Activated T-cell treated with anti-CD3 and anti-CD28 coated beads for 48 hours (primary cell): ENCODE data around the gene DOCK3.
"Not testable (repeated sequence)": the region's sequence is repeated elsewhere in the genome, so short reads cannot be mapped to it uniquely, and the experiment has no call there.

ENCODE experiments used
- DNase-seq: peaks from one replicate; pipeline ENCODE4 v3.0.0-alpha.2; 2020; ENCODE audit warnings: low read depth

The DOCK3 gene

DNA sequence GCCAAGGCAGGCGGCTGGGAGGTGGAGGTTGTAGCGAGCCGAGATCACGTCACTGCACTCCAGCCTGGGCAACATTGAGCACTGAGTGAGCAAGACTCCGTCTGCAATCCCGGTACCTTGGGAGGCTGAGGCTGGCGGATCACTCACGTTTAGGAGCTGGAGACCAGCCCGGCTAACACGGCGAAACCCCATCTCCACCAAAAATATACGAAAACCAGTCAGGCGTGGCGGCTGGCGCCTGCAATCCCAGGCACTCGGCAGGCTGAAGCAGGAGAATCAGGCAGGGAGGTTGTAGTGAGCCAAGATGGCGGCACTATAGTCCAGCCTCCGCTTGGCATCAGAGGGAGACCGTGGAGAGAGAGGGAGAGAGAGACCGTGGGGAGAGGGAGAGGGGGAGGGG, 129.6 kb downstream of the DOCK3 start:
- DNase-seq, result not testable (repeated sequence)

DNA sequence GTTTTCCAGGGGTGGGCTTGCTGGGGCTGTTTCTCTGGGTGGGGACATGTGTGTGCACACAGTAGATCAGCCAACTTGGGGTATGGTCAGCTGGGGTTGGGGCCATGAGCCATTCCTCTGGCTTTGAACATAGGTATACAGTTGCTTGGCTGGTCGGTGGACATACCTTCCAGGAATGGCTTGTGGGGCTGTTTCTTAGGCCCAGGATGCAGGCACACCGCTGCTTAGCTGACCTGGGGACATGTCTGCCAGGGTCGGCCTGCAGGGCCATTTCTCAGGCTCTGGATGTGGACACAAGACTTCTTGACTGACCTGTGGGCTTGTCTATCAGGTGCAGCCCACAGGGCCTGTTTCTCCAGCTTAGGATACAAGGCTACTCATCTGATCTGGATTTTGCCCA, 130.6 kb downstream of the DOCK3 start:
- DNase-seq, result no peak

DNA sequence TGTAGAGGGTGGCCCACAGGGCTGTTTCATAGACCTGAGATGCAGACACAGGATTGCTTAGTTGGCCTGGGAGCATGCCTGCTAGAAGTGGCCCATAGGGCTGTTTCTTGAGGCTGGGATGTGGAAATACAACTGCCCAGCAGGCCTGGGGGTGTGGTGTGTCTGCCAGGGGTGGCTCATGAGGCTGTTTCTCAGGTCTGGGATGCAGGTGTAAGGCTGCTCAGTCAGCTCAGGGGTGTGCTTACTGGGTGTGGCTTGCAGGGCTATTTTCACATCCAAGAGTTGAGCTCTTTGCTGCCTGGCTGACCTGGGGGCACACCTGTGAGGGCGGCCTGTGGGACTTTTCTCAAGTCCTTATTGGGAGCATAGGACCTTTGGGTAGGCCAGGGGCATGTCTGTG, 131.3 kb downstream of the DOCK3 start:
- DNase-seq, result no peak

DNA sequence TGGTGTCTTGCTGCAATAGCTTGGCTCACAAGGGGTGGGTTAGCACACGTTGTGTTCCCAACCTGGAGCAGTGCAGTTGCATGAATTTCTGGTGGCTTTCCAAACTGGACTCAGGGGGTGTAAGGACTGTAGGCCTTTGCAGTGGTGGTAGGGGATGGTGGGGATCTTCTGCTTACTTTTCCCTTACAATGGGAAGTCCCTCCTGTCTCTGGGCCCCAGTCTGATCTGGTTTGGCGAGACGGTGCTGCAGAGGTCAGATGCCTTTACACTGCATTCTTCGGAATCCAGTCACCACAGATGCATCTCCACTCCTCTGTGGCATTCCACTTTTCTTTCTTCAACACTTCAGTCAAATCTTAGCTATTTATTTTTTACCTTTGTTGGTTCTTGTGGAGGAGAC, 132.1 kb downstream of the DOCK3 start:
- no peak for DNase-seq

DNA sequence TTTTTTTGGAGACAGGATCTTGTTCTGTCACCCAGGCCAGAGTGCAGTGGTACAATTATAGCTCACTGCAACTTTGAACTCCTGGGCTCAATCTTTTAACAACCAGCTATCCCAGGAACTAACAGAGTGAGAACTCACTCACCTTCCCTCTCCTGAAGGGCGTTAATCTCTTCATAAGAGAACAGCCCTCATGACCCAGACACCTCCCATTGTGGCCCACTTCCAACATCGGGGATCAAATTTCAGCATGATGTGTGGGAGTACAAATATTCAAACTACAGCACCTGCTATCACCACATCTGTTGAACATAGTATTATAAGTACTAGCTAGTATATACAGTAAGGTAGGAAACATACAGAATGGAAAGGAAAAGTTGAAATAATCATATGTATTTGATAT, 132.5 kb downstream of the DOCK3 start:
- DNase-seq, result no peak

DNA sequence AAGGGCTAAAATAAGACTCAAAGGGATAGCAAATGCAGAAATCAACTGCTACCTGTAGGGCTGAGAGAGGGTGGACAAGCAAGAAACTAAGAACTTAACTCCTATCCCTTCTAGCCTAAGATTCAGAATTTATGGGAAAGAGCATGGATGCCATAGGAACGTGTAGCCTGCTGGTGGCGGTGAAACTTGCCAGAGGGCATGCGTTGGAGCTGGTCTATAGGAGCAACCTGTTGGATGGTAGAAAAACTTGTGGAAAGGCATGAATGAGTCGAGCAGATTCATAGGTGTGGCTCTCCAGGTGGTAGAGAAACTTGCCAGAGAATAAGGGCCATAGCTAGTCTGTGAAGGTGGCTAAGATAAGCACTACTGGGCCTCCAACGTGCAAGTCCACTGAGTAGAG, 137.2 kb downstream of the DOCK3 start:
- no peak for DNase-seq

DNA sequence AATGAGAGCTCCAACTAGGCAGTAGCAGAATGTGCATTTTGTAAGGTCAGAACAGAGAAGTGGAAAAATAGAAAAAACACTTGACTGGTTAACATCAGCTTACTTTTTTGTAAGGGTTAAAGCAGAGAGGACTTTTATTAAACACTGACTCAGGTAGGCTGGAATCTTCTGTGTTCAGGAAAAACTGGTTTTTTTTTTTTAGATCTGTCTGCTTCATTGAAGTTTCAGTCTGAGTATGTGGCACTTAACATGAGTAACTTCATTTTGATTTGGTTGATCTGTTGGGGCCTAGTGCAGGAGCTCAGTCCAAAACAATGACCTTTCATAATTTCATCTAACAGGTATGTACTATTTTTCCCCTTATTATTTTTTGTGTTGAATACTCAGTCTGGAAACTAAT, 141.1 kb downstream of the DOCK3 start:
- DNase-seq, result no peak

DNA sequence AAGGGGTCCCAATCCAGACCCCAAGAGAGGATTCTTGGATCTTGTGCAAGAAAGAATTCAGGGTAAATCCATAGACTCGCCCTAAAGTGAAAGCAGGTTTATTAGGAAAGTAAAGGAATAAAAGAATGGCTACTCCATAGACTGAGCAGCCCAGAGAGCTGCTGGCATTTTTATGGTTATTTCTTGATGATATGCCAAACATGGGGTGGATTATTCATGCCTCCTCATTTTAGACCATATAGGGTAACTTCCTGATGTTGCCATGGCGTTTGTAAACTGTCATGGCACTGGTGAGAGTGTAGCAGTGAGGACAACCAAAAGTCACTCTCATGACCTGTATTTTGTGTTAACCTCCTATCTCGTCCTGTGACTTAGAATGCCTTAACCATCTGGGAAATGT, 142.2 kb downstream of the DOCK3 start:
- DNase-seq, result no peak

DNA sequence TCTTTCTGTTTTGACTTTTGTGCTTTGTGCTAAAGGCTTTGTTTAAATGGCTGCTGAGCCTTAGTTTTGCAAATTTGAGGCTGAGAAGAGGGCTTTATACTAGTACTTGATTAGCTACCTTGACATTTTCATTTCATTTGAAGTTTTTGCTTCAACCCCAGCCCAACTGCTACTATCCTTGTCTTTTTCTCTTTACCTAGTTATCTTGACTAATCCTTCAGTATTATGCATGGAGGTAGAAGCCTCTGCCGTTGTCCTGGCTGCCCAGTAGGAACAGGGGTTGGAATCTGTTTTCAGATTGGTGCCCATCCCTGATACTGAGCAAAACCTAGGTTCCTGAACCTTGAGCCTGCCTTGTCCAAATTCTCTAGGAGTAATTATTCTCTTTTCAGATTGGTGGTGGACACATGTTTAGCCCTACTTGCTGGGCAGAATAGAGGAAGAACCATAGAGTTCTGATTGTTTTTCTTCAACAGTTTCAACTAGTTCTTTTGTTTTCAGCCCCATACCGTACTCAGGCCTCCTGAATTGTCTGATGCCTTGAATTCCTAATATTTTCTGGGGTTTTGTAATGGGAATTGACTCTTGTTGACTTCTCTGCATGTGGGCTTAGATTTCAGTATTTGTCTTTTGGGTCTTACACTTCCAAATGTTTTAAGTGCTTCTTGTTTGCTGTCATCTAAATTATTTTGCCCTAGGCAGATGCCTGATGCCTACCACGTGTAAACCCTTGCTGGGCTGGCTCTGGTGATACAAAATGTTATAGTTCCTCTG, 143.2 kb downstream of the DOCK3 start:
- no peak for DNase-seq

DNA sequence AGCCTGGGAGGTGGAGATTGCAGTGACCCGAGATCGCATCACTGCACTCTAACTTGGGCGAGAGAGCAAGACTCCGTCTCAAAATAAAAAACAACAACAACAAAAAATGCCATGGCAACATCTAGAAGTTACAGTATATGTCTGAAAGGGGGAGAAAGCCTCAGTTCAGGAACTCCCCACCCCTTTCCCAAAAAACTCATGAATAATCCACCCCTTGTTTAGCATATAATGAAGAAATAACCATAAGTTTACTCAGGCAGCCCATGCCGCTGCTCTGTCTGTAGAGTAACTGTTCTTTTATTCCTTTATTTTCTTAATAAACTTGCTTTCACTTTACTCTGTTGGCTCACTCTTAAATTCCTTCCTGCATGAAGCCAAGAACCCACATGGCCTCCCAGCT, 145.2 kb downstream of the DOCK3 start:
- no peak for DNase-seq

DNA sequence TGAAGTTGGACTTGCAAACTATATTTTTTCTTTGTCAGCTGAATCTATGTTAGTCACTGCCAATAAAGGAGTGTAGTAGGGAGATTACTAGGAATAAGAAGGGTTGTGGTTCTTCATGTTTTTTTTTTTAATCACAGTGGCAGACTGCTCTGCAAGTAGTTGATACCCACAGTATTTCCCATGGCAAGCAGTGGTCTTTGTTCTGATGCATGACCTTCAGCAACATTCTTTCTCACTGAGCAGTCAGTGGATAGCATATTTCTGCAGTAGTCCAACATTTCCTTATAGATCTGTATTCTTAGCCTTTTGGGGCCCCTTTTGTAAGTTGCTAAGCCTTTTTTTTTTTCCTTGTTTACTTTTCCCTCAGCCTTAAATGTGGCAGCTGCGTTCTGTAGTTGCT, 151.1 kb downstream of the DOCK3 start:
- no peak for DNase-seq

DNA sequence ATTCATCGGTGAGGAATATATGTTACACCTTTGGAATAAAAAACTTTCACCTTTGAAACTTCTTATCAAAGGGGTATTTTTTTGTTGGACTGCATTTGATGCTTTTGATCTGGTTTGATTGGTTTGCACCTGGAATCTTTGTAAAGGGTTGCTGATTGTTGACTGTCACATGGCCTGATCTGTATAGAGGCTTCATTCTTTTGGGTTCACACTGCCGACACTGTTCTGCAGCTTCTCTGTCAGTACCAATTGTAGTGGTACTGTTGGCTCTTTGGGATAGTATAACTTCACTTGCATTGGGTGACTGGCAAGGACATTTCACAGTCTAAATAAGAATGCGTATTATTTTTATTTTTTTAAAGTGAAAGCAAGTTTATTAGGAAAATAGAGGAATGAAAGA, 155.7 kb downstream of the DOCK3 start:
- DNase-seq, result no peak

DNA sequence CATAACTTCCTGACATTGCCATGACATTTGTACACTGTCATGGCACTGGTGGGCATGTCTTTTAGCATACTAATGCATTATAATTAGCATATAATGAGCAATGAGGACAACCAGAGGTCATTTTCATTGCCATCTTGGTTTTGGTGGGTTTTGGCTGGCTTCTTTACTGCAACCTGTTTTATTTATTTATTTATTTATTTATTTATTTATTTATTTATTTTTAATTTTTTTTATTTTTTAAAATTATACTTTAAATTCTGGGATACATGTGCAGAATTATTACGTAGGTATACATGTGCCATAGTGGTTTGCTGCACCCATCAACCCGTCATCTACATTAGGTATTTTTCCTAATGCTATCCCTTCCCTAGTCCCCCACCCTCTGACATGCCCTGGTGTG, 156.3 kb downstream of the DOCK3 start:
- DNase-seq, result not testable (repeated sequence)

DNA sequence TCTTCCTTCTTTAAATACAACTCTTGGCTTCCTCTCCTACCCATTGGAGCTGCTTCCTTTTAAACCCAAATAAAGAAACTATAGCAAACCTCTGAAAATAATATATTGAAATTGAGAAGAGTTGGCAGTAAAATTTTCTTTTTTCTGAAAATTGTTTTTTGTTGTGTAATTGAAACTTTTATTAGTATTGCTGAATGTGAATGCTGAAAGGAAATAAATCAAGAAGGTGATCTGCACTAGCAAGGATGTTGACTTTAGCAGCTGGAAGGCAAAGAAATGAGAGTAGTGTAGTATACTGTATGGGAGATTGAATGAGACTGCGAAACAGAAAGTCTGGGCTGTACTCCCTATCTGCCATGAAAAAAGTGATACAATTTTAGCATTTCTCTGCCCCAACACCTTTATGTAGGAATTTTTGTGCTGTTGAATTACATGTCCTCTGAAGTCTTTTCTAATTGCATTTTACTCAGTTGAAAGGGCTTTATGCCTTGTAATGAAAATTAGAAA, 166.3 kb downstream of the DOCK3 start:
- DNase-seq, result no peak

DNA sequence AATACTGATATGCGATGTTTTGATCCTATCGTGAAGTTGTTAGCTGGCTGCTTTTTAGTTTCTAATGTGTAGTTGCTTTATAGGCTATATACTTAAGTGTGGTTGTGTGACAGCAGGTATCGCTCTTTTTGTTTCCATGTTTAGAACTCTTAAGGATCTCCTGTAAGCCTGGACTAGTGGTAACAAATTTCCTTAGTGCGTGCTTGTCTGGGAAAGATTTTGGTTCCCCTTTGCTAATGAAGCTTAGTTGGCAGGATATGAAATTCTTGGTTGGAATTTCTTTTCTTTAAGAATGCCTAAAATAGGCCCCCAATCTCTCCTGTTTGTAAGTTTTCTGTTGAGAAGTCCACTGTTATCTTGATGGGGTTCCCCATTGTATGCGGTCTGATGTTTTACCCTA, 173.6 kb downstream of the DOCK3 start:
- DNase-seq, result no peak

DNA sequence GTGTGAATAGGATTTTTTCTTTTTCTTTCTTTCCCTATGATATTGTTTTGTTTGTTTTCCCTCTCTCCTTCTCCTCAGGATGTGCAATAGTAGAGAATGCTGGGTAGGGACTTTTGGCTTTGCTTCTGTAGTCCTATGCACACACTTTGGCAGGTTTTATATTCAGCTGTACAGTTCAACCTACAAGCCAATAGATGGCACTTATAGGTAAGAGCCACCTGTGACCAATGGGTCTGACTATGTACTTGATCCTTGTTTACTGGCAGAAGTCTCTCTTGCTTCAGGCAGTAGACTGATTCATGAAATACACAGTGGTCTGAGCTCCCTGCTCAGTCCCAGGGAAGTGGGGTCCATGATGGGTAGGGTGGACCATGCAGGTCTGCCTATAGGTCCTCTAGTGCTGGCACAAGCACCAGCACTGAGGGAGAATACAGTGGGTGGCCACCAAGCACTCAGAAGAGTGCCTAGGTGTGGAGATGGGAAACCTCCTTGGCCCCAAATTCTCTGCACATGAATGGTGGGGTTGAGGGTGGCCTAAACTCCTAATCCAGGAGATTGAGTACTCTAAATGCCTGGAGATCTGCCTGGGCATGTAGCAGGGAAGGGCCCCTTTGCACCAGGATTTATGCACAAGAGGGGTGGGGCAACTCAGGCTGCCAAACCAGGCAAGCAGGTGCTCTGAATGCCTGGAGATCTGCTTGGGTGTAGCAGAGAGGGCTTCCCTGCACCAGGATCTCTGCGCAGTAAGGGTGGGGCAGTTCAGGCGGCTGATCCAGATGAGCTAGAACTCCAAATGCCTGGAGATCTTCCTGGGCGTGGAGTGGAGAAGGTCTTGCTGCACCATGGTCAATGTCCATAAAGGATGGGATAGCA, 176.1 kb downstream of the DOCK3 start:
- no peak for DNase-seq

DNA sequence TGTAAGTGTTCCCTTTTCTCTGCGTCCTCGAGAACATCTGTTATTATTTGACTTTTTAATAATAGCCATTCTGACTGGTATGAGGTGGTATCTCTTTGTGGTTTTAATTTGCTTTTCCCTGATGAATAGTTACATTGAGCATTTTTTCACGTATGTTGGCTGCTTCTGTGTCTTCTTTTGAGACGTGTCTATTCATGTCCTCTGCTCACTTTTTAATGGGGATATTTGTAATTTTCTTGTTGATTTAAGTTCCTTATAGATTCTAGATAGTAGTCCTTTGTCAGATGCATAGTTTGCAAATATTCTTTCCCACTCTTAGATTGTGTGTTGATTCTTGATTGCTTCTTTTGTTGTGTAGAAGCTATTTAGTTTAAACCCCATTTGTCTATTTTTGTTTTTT, 179.2 kb downstream of the DOCK3 start:
- no peak for DNase-seq

DNA sequence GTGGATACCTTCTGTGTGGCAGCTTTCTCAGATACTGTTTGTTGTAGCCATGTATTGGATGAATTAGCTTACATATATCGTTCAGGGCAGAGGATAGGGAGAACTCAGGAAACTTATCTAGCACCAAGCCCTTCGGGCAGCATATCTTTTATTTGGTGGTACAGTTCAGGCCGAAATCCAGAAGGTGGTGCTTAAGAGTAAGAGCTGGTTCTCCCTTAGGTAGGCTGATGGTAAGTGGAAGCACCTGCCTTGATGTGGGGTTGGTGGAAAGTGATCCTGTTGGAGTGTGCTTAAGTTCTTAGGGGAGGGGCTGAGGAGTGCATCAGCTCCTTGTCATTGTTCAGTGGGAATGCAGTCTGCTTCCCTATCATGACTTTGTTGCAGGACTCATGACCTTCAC, 187.5 kb downstream of the DOCK3 start:
- no peak for DNase-seq

DNA sequence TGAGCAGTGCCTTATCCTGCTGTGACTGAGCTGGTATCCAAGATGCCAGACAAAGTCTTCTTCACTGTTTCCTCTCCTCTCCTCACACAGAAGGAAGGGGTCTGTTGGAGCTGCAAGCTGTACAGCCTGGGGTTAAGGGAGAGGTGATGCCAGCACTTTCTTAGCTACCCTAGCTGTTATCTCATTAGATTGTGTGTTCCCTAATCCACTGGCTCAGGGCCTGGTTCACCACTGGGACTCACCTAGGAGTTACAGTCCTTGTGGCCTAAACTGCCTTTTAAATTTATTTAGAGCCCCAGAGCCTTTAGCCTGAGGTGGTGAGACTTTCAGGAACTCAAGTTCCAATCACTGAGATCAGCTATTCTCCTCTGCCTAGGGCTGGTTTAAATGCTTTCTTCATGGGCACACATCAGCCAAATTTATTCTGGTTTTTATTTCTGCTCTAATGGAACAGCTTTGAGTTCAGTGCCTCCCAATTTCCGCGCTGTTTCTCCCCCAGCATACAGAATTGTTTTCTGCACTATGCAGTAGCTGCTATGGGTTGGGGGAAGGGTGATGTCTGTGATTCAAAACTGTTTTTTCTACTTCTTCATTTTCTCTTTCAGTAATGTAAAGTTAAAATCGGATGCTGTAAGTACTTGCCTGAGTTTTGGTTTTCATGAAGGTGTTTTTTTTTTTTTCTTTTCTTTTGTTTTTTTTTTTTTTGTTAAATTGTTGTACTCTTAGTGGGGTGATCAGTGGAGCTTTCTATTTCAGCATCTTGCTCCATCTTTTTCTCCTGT, 198.8 kb downstream of the DOCK3 start:
- DNase-seq, result no peak

DNA sequence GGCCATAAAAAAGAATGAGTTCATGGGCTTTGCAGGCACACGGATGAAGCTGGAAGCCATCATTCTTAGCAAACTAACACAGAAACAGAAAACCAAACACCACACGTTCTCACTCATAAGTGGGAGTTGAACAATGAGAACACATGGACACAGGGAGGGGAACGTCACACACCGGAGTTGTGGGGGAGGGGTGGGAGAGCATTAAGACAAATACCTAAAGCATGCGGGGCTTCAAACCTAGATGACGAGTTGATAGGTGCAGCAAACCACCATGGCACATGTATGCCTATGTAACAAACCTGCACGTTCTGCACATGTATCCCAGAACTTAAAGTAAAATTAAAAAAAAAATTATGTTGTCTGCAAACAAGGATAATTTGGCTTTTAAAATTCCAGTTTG, 200.1 kb downstream of the DOCK3 start:
- DNase-seq, result not testable (repeated sequence)

DNA sequence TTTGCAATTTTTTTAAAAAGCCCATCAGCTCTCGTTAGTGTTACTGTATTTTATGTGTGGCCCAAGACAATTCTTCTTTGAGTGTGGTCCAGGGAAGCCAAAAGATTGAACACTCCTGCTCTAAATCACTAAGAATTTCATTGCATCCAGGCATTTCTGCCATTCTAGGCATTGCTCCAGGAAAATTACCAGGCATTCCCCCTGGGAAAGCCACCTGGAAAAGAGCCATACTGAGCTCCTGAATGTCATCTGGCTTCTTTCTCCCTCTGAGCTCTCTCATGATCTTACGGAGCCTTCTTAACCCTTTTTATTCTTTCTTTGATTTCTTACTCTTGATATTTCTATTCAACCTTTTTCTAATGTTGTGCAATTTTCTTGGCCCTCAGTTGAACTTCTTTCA, 202.2 kb downstream of the DOCK3 start:
- DNase-seq, result no peak

DNA sequence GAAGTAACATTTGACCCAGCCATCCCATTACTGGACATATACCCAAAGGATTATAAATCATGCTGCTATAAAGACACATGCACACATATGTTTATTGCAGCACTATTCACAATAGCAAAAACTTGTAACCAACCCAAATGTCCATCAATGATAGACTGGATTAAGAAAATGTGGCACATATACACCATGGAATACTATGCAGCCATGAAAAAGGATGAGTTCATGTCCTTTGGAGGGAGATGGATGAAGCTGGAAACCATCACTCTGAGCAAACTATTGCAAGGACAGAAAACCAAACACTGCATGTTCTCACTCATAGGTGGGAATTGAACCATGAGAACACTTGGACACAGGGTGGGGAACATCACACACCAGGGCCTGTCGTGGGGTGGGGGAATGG, 208.0 kb downstream of the DOCK3 start:
- not testable (repeated sequence) for DNase-seq

DNA sequence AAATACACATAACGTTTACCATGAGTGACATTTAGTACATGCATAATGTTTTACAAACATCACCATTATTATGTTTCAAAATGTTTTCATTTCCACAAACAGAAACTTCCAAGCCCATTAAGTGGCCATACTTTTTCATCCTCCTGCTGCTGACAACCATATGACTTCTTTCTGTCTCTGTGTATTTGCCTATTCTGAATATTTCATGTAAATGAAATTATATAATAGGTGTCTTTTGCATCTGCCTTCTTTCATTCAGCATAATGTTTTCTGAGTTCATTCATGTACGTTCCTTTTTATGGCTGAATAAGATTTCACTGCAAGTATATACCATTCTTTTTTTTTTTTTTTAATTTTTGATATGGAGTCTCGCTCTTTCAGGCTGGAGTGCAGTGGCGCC, 209.0 kb downstream of the DOCK3 start:
- DNase-seq, result no peak
